Measurements from ENCODE around the gene EFNB1. TPM values are rescaled to one million over a fixed set of nuclear protein-coding genes. Genes with fewer than 3 reads are reported as not detected.

Gene EFNB1
- total and polyA plus RNA-seq, 2 of the 8 experiments (the other 6 are each of a cell fraction or from before 2014, with no cell fraction given): 2.3 to 5.4 TPM

DNA sequence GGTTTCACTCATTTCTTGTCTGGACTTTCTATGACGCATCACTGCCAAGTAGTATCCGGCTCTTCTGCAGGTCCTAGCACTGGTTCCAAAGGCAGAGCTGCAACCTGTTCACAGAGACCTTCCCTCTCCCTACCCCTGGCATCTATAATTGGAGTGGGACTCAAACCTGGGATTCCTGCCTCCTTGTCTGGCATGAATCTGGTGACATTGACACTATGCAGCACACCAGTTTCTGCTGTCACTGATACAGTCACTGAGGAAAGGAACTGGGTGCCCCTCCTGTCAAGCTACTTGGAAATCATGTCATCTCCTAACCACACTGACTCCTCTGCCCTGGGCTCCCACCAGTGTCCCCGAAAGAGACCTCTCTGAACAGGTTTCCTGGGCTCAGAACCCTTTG is 33.1 kb upstream of the EFNB1 start:
- Histone ChIP-seq H3K14ac (ENCODE audit: insufficient read length) (no peak overlapping the region), H3K4ac (replicated peaks; ENCODE audit: insufficient read length, low read depth, low read length) (no peak overlapping the region), H3K27ac (ENCODE audit: low read depth, low read length) (no peak overlapping the region), H2AK5ac (ENCODE audit: low read depth, low read length) (no peak overlapping the region), H3K4me1 (replicated peaks in 1 of 4; ENCODE audit: control insufficient read depth in 3 of 4, insufficient read depth in 4 of 4, low read length in 3 of 4) (no peaks in the 10 kb centered on the region), H4K91ac (replicated peaks; ENCODE audit: insufficient read length, low read length) (no peak overlapping the region), H3K27me3 (replicated peaks in 1 of 4; ENCODE audit: control insufficient read depth in 3 of 4, extremely low read depth in 1 of 4, insufficient read depth in 3 of 4, low read length in 3 of 4) (no peaks in the 10 kb centered on the region), H3K23me2 (ENCODE audit: low read depth, low read length) (no peaks in the 10 kb centered on the region), H3K9me3 (ENCODE audit: insufficient read depth in 2 of 2, low read depth in 1 of 2, low read length in 1 of 2) (peaks cover 9 to 18% of the 10 kb centered on the region in 2 experiments; a peak in 3 of 4 replicates), H3K79me1 (ENCODE audit: low read depth, low read length) (no peaks in the 10 kb centered on the region), H2BK15ac (ENCODE audit: low read length) (no peak overlapping the region), H3K4me3 (ENCODE audit: extremely low read depth in 1 of 4, insufficient read depth in 2 of 4, low read depth in 3 of 4, low read length in 4 of 4) (no peak overlapping the region), H2BK5ac (ENCODE audit: low read depth, low read length) (no peak overlapping the region), H4K8ac (ENCODE audit: extremely low read depth, insufficient read depth, low read length) (no peak overlapping the region), H3K56ac (replicated peaks; ENCODE audit: insufficient read length, low read depth, low read length) (no peak overlapping the region), H3K4me2 (ENCODE audit: insufficient read depth in 1 of 2, low read depth in 2 of 2, low read length in 2 of 2) (no peak overlapping the region), H3K23ac (ENCODE audit: insufficient read length) (no peak overlapping the region), H2BK12ac (ENCODE audit: low read depth, low read length) (no peak overlapping the region), H4K20me1 (replicated peaks in 1 of 2; ENCODE audit: control insufficient read depth in 1 of 2, insufficient read depth in 2 of 2, low read length in 2 of 2) (no peaks in the 10 kb centered on the region), H2AFZ (ENCODE audit: low read length) (no peak overlapping the region), H3K9ac (replicated peaks in 1 of 4; ENCODE audit: extremely low read depth in 1 of 4, low read depth in 3 of 4, low read length in 3 of 4) (no peak overlapping the region), H2BK120ac (replicated peaks; ENCODE audit: low read depth, low read length) (no peak overlapping the region), H2BK20ac (ENCODE audit: low read length) (no peak overlapping the region), H4K5ac (ENCODE audit: insufficient read length, low read depth, low read length) (no peak overlapping the region), H3K18ac (ENCODE audit: extremely low read depth, low read length) (no peak overlapping the region), H3K36me3 (ENCODE audit: control insufficient read depth in 2 of 4, insufficient read depth in 4 of 4, low read length in 3 of 4) (no peaks in the 10 kb centered on the region), H3K79me2 (ENCODE audit: control insufficient read depth in 1 of 2, insufficient read depth in 2 of 2, low read length in 2 of 2) (no peaks in the 10 kb centered on the region)
- TF ChIP-seq, protein P1, sequence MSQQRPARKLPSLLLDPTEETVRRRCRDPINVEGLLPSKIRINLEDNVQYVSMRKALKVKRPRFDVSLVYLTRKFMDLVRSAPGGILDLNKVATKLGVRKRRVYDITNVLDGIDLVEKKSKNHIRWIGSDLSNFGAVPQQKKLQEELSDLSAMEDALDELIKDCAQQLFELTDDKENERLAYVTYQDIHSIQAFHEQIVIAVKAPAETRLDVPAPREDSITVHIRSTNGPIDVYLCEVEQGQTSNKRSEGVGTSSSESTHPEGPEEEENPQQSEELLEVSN (IDR thresholded peaks at IDR 0.05): no peak
- TF ChIP-seq KDM4A (IDR thresholded peaks at IDR 0.05; ENCODE audit: low read depth, low read length, severe bottlenecking): no peak
- TF ChIP-seq EP300 (IDR thresholded peaks at IDR 0.05; ENCODE audit: borderline replicate concordance in 1 of 2, low read depth in 2 of 2, low read length in 2 of 2): no peak
- no peak for TF ChIP-seq SP4 (IDR thresholded peaks at IDR 0.05; ENCODE audit: low read length)
- no peak for TF ChIP-seq CBX5 (IDR thresholded peaks at IDR 0.05; ENCODE audit: low read depth, low read length)
- no peak for TF ChIP-seq TCF12 (IDR thresholded peaks at IDR 0.05; ENCODE audit: low read depth, low read length)
- ChIA-PET POLR2A (ENCODE audit: partially characterized antibody) (no interaction called here), CTCF (ENCODE audit: partially characterized antibody) (interaction anchor here (6.3 kb wide), 1 partner anchor 12 kb away, joined by 21 read pairs; no protein-coding TSS in a partner anchor)
- 88% methylated on average over 2 of the region's 3 CpGs; no CpG with 5 or more reads in 1 of the 2 experiments for WGBS, 2 experiments (ENCODE audit: extremely low coverage in 1 of 2, insufficient coverage in 1 of 2, insufficient read length in 1 of 2, insufficient replicate concordance in 2 of 2, low coverage in 1 of 2, low lambda C conversion rate in 2 of 2, missing lambda C conversion rate in 1 of 2)
- FAIRE-seq: no peak
- DNase-seq (ENCODE audit: low read depth in 1 of 2, low spot score in 2 of 2): no peak
